SU-DHL-6 (cell line): ENCODE data around the gene TP53RK.

Source experiments
- H2AFZ ChIP-seq: fragments of 200-600 bp; sonication (generic); 2 replicates; pipeline ENCODE4 v1.6.1; 2014; ENCODE audit warnings: low read depth, mild to moderate bottlenecking, moderate library complexity, mixed read lengths, antibody characterized with exemption, low read length; ENCODE audit not compliant: severe bottlenecking
- H3F3A ChIP-seq: fragments of 200-600 bp; shearing (Covaris generic); 2 replicates; pipeline ENCODE4 v1.6.0; 2016; ENCODE audit warnings: antibody characterized with exemption, mild to moderate bottlenecking; ENCODE audit not compliant: insufficient read depth
- H3K27ac ChIP-seq: fragments of 200-600 bp; sonication (generic); 2 replicates; pipeline ENCODE4 v1.5.1; 2016; ENCODE audit warnings: low read depth, mild to moderate bottlenecking, low read length, moderate library complexity, mixed read lengths
- H3K27me3 ChIP-seq: fragments of 200-600 bp; sonication (generic), shearing (Covaris generic); 2 replicates; pipeline ENCODE4 v1.6.0; 2014; ENCODE audit warnings: mild to moderate bottlenecking, low read length
- H3K36me3 ChIP-seq: fragments of 200-600 bp; sonication (generic); 2 replicates; pipeline ENCODE4 v1.6.1; 2014; ENCODE audit warnings: mild to moderate bottlenecking, low read length, mixed read lengths
- H3K4me2 ChIP-seq: fragments of 300-600, 200-600 bp; shearing (Covaris generic), sonication (generic); 2 replicates; pipeline ENCODE4 v1.6.0; 2014; ENCODE audit warnings: low read length, low read depth, mild to moderate bottlenecking; ENCODE audit not compliant: poor library complexity, severe bottlenecking
- H3K4me3 ChIP-seq: fragments of 200-600 bp; sonication (generic); 2 replicates; pipeline ENCODE4 v1.5.1; 2014; ENCODE audit warnings: antibody characterized with exemption, low read length, mild to moderate bottlenecking, mixed read lengths; ENCODE audit not compliant: insufficient read depth, poor library complexity, severe bottlenecking
- H3K79me2 ChIP-seq: fragments of 200-600 bp; sonication (generic); 2 replicates; pipeline ENCODE4 v1.6.1; 2014; ENCODE audit warnings: mild to moderate bottlenecking, low read length, moderate library complexity; ENCODE audit not compliant: insufficient read depth
- H3K9ac ChIP-seq: fragments of 200-600 bp; sonication (generic); 2 replicates; pipeline ENCODE4 v1.7.0; 2014; ENCODE audit warnings: mild to moderate bottlenecking, low read length
- H3K9me2 ChIP-seq: fragments of 200-600 bp; sonication (generic); replicated peaks from 2 replicates; pipeline ENCODE4 v1.6.1; 2014; ENCODE audit warnings: low read length; ENCODE audit not compliant: insufficient read depth
- H3K9me3 ChIP-seq: fragments of 200-600 bp; sonication (generic); 2 replicates; pipeline ENCODE4 v1.6.1; 2014; ENCODE audit warnings: low read length, mixed read lengths; ENCODE audit not compliant: insufficient read depth
- H4K20me1 ChIP-seq: fragments of 200-600 bp; sonication (generic); 2 replicates; pipeline ENCODE4 v1.6.1; 2014; ENCODE audit warnings: low read depth, mild to moderate bottlenecking, antibody characterized with exemption, low read length, moderate library complexity, mixed read lengths
- EZH2phosphoT487 ChIP-seq: fragments of 200-600 bp; sonication (generic), shearing (Covaris generic); conservative IDR thresholded peaks from 2 replicates; pipeline ENCODE4 v1.6.1; 2018; ENCODE audit warnings: mild to moderate bottlenecking, antibody characterized with exemption, low read length, moderate library complexity, mixed read lengths
- TF ChIP-seq, protein P1 (sequence below): fragments of 200-600 bp; sonication (generic); IDR thresholded peaks from one replicate; pipeline ENCODE4 v1.5.1; 2017; ENCODE audit warnings: antibody characterized with exemption, mild to moderate bottlenecking, low read length, moderate library complexity; ENCODE audit not compliant: insufficient read depth, poor library complexity, severe bottlenecking

The TP53RK gene

DNA sequence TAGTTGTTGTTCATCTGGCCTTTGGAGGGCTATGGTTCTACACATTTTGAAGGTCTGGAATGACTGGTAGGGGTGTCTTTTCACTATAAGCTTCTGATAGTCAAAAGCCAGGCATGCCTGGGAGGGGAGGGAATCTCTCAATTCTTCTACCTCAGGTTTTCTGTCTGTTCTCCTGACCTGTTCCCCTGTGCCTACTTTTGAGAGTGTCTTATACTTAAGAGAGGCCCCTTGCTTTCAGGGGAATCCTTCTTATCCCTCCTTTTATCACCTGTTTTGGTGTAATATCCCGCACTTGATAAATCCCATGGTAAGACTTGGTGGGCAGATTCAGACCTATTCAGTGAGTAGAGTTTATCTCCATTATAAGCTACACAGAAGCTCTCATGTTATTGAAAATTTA lies 27.6 kb downstream of the TP53RK start:
- no peak overlapping the region for H3K27ac ChIP-seq
- no peaks in the 10 kb centered on the region for H4K20me1 ChIP-seq
- H3F3A ChIP-seq: no peaks in the 10 kb centered on the region
- H3K27me3 ChIP-seq: no peaks in the 10 kb centered on the region
- no peak overlapping the region for H3K4me2 ChIP-seq
- H2AFZ ChIP-seq: no peak overlapping the region
- no peak overlapping the region for H3K4me3 ChIP-seq
- 0 out of 2 replicates have a peak, but pooled peaks cover 3% of the 10 kb centered on the region for H3K9me3 ChIP-seq
- H3K9me2 ChIP-seq: no peaks in the 10 kb centered on the region
- no peaks in the 10 kb centered on the region for H3K79me2 ChIP-seq
- H3K36me3 ChIP-seq: no peaks in the 10 kb centered on the region
- H3K9ac ChIP-seq: no peak overlapping the region
- TF ChIP-seq, protein P1, sequence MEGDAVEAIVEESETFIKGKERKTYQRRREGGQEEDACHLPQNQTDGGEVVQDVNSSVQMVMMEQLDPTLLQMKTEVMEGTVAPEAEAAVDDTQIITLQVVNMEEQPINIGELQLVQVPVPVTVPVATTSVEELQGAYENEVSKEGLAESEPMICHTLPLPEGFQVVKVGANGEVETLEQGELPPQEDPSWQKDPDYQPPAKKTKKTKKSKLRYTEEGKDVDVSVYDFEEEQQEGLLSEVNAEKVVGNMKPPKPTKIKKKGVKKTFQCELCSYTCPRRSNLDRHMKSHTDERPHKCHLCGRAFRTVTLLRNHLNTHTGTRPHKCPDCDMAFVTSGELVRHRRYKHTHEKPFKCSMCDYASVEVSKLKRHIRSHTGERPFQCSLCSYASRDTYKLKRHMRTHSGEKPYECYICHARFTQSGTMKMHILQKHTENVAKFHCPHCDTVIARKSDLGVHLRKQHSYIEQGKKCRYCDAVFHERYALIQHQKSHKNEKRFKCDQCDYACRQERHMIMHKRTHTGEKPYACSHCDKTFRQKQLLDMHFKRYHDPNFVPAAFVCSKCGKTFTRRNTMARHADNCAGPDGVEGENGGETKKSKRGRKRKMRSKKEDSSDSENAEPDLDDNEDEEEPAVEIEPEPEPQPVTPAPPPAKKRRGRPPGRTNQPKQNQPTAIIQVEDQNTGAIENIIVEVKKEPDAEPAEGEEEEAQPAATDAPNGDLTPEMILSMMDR: no peak
- TF ChIP-seq EZH2phosphoT487: no peak

DNA sequence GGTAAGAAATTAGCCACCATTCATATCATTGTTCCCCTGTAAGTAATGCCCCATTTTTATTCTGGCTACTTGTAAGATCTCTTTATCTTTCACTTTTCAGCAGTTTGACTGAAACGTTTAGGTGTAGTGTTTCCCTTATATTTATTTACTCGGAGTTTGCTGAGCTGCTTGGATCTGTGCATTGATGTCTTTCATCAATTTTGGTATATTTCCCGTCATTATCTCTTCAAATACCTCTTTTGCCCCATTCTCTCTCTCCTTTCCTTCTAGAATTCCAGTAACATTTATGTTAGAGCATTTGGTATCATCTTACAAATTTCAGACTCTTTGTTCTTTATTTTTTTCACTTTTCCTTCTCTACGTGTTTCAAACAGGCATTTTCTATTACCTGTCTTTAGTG lies 28.8 kb downstream of the TP53RK start:
- Histone ChIP-seq H2AFZ (no peak overlapping the region), H3K36me3 (no peaks in the 10 kb centered on the region), H3K27me3 (no peaks in the 10 kb centered on the region), H4K20me1 (no peaks in the 10 kb centered on the region), H3F3A (no peaks in the 10 kb centered on the region), H3K9ac (no peak overlapping the region), H3K79me2 (no peaks in the 10 kb centered on the region), H3K9me2 (no peaks in the 10 kb centered on the region), H3K4me3 (no peak overlapping the region), H3K4me2 (no peak overlapping the region), H3K9me3 (0 out of 2 replicates have a peak, but pooled peaks cover 3% of the 10 kb centered on the region), H3K27ac (no peak overlapping the region)
- no peak for TF ChIP-seq EZH2phosphoT487

DNA sequence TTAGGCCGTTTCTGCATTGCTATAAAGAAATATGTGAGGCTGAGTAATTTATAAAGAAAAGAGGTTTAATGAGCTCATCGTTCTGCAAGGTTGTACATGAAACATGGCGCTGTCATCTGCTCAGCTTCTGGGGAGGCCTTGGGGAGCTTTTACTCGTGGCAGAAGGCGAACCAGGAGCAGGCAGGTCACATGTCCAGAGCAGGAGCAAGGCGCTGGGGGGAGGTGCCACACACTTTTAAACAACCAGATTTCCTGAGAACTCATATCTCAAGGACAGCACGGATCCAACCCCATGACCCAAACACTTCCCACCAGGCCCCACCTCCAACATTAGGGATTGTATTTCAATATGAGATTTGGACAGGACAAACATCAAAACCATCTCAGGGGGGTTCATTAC lies 31.6 kb downstream of the TP53RK start:
- 0 out of 2 replicates have a peak, but pooled peaks cover 3% of the 10 kb centered on the region for H3K9me3 ChIP-seq
- TF ChIP-seq, protein P1: no peak
- no peak for TF ChIP-seq EZH2phosphoT487

DNA sequence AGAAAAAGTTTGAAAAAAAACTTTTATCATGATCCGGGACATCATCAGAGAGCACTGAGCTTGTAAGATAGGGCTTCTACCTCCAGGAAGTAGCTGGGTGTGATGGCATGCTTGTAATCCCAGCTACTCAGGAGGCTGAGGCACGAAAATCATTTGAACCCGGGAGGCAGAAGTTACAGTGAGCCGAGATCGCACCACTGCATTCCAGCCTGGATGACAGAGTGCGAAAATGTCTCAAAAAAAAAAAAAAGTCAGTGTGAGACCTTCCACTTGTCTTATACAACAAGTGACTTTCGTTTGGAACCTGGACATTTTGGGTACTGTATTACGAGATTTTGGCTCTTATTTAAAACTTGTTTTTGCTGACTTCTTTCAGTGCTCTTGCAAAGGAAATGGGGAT lies 32.1 kb downstream of the TP53RK start:
- Histone ChIP-seq H3K9me2 (no peaks in the 10 kb centered on the region), H3K9me3 (0 out of 2 replicates have a peak, but pooled peaks cover 3% of the 10 kb centered on the region), H2AFZ (no peak overlapping the region), H4K20me1 (no peaks in the 10 kb centered on the region), H3K9ac (no peak overlapping the region), H3F3A (no peaks in the 10 kb centered on the region), H3K79me2 (no peaks in the 10 kb centered on the region), H3K27me3 (no peaks in the 10 kb centered on the region), H3K4me2 (no peak overlapping the region), H3K27ac (no peak overlapping the region), H3K4me3 (no peak overlapping the region), H3K36me3 (no peaks in the 10 kb centered on the region)
- no peak for TF ChIP-seq EZH2phosphoT487
- TF ChIP-seq, protein P1: no peak

More for the DNA sequence above, 31.6 kb downstream of the TP53RK start:
- Histone ChIP-seq H4K20me1 (no peaks in the 10 kb centered on the region), H3K4me2 (no peak overlapping the region), H3K36me3 (no peaks in the 10 kb centered on the region), H3K9me2 (no peaks in the 10 kb centered on the region), H3K4me3 (no peak overlapping the region), H2AFZ (no peak overlapping the region), H3K27ac (no peak overlapping the region), H3K27me3 (no peaks in the 10 kb centered on the region), H3K9ac (no peak overlapping the region), H3K79me2 (no peaks in the 10 kb centered on the region), H3F3A (no peaks in the 10 kb centered on the region)
